ENCODE measurements around the gene ASB3.

GRCh38 chr2:53765767-53766166 lies 21.0 kb downstream of the ASB3 start:
- TF ChIP-seq CTCF (IDR thresholded peaks at IDR 0.05) (no peak), POLR2A (IDR thresholded peaks at IDR 0.05) (no peak)

All from adrenal gland (tissue), 5 donors.